Activated CD8-positive, alpha-beta memory T cell treated with anti-CD3 and anti-CD28 coated beads for 36 hours (primary cell): ENCODE measurements around the gene CADM2. TPM values are rescaled to one million over a fixed set of nuclear protein-coding genes. Genes with fewer than 3 reads are reported as not detected.
"Not testable (repeated sequence)": the region's sequence is repeated elsewhere in the genome, so short reads cannot be mapped to it uniquely, and the experiment has no call there.

Experiments used
- CTCF ChIA-PET: fragments of 350-600 bp; sonication (Branson Sonifier 250); formaldehyde crosslinking; loops from one replicate; lab custom pipeline; 2021; ENCODE audit warnings: antibody characterized with exemption; lab: Charles Lee
- POLR2A ChIA-PET: fragments of 350-600 bp; sonication (Branson Sonifier 250); formaldehyde crosslinking; loops from one replicate; lab custom pipeline; 2021; ENCODE audit warnings: antibody characterized with exemption; lab: Charles Lee
- total RNA-seq, 2 experiments: library from RNA; stranded (reverse); gene quantifications; one replicate each; pipeline ENCODE4 v1.2.3, GENCODE V29; 2021

The CADM2 gene
- total RNA-seq, 2 experiments from 2014 or later, result 0.25 to 0.53 TPM

DNA sequence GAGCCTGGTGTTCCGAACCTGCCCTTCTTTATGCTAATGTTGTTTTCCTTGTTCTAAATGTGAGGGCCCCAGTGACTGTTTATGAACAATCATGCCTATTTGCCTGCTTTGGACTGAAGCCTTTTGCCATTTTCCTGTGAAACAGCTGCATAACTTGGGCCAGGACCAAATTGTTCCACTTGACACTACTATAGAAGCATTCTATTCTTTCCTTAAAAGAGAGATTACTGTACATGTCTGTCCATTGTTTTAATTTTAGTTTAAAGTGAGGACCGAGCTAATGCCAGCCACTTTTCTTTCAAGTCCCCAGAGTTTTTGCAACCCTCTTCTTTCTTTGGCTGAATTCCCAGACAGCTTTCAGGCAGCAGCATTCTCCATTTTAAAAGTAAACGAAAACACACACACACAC lies 980.3 kb downstream of the CADM2 start:
- CTCF ChIA-PET, result no interaction called here
- POLR2A ChIA-PET, result no interaction called here

DNA sequence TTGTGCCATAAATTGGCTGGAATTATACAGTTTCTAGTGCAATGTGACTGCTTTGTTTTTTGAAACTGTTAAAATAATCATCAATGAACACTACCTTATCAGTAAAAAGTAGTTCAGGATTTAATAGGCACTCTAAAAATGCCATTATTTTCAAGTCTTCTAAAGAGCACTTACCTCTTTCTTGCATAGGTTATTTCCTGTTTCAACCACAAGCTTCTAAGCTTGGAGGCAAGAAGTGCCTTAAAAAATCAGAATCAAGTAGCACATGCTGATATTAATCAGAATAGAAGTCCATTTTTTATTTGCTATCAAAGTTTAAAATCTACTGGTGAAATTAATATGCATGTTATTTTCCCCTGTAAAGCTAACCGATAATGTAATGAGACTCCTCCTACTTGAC lies 991.6 kb downstream of the CADM2 start:
- CTCF ChIA-PET, result no interaction called here
- POLR2A ChIA-PET, result no interaction called here

DNA sequence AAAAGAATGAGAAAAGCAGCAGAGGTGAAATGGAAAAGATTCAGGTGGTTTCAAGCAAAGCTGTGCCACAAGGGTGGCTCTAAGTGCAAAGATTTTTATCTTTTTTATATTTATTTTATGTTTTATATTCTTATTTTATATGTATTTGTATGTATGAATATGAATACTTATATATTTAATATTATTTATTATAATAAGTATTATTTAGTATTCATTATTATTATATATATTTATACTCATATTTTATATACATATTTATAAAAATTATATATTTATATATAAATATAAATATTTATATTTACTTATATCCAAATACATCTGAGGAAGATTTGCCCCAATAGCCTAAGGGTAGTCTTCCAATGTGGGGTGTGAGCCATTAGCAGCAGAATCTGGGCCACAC lies 1002.0 kb downstream of the CADM2 start:
- ChIA-PET POLR2A (no interaction called here), CTCF (no interaction called here)

- ChIA-PET POLR2A (no interaction called here), CTCF (no interaction called here)
These were observed 1019.0 kb downstream of the CADM2 start for GRCh38 chr3:85977615-85978338.

DNA sequence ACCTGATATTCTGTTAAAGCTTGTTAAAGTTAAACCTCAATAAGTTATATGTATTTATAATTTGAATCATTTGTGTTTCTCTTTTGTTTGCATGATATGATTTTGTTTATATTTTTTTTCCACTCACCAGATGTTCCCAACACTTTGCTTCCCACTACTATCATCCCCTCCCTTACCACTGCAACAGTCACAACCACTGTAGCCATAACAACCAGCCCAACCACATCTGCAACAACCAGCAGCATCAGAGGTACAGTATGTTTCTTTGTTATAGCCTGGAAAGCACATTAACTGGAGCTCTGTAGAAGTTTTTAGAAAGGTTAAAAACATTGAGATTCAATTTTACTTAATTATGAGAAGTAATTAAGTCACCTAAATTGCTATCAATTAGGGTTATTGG lies 1020.2 kb downstream of the CADM2 start:
- POLR2A ChIA-PET, result no interaction called here
- CTCF ChIA-PET, result no interaction called here

DNA sequence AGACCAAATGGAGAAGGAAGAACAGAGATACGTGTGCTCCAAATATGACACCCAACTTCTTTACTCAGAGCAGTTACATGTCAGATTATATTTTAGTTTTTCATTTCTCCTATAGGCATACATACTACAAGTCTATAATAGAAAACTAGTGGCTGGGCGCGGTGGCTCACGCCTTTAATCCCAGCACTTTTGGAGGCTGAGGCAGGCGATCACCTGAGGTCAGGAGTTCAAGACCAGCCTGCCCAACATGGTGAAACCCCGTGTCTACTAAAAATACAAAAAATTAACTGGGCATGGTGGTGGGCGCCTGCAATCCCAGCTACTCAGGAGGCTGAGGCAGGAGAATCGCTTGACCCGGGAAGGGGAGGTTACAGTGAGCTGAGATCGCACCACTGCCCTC lies 1030.8 kb downstream of the CADM2 start:
- POLR2A ChIA-PET, CTCF ChIA-PET: not testable (repeated sequence)

DNA sequence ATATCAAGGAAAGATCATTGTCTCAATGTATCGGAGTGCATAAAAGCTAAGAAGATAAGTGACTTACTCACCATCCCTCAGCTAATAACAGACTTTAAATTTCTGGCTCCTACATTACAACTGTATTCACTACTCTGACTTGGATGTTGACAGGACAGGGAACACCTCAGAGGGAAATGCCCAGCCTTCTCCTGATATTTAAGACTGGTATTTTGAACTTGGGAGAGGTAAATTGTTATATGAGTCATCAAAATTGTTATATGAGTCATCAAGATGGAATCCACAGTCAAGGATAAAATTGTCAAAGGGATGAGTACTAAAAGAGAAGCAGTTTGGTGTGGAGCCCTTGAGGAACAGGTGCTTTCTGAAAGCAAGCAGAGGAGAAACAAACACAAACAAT lies 1070.8 kb downstream of the CADM2 start:
- POLR2A ChIA-PET, result no interaction called here
- CTCF ChIA-PET, result no interaction called here

- ChIA-PET POLR2A (no interaction called here), CTCF (no interaction called here)
These were observed 1079.1 kb downstream of the CADM2 start for GRCh38 chr3:86037916-86038315.

DNA sequence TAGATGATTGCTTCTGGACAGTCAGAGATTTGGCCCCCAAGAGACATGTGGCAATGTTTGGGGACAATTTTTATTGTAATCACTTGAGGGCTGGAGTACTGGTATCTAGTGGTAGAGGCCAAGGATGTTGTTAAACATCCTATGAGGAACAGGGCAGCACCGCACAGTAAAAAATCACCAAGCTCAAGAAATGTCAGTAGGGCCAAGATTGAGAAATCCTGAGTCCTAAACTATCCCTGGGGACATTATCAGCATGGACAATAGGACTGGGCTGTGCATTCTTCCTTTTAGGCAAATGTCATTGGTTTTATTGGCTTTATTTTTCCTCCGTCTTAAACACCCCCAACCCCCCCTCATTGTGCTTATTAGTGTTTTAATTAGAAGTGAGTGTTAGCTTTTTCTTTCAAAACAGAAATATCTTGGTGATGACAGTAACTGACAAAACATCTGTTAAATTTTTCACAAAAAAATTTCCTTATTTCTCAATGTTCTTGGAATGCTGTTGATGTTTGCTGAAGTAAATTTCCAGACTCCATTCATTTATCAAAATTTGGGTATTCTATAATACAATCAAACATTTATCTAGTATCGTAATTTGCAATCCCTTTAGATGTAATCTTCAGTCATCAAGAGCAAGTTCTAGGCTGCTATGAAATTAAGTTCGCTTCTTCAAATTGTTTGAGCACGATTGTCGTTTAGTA lies 1087.8 kb downstream of the CADM2 start:
- ChIA-PET CTCF (no interaction called here), POLR2A (no interaction called here)

- CTCF ChIA-PET, result no interaction called here
These were observed 1088.4 kb downstream of the CADM2 start for GRCh38 chr3:86047161-86047560.

DNA sequence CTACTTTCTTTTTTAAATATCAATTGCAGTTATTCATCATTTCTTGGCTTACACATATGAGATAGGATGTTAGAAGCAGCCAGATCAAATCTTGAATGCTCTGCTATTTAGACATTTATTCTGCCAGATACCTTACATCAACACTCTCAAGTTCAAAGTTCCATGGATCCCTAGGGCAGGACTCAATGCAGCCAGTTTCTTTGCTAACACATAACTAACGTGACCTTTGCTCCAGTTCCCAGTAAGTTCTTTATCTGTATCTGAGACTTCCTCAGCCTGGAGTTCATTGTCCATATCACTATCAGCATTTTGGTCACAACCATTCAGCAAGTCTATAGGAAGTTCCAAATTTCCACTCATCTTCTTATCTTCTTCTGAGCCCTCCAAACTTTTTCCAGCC lies 1092.3 kb downstream of the CADM2 start:
- POLR2A ChIA-PET, result no interaction called here

More at GRCh38 chr3:86047161-86047560, 1088.4 kb downstream of the CADM2 start:
- POLR2A ChIA-PET, result no interaction called here

GRCh38 chr3:86056032-86056431 lies 1097.2 kb downstream of the CADM2 start:
- POLR2A ChIA-PET, result no interaction called here
- CTCF ChIA-PET, result no interaction called here

More for the DNA sequence above, 1092.3 kb downstream of the CADM2 start:
- CTCF ChIA-PET, result no interaction called here

DNA sequence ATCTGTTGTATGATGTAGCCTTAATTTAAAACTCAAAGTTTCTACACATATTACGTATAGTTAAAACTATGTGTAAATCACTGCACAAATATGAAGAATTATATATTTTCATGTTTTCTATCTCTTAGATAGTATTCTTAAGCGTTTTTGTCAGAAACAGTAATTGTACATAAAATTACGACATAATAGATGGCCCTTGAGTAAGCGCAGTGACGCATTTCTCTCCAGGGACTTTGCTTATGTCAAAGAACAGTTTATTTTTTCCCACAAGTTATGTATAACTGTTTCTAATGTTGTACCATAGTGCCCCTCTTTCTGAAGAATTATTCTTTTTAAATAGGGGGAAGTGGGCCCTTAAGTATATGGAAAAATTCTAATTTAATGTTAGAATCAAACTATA lies 1098.2 kb downstream of the CADM2 start:
- POLR2A ChIA-PET, result no interaction called here
- CTCF ChIA-PET, result no interaction called here

GRCh38 chr3:86073799-86074198 lies 1115.0 kb downstream of the CADM2 start:
- POLR2A ChIA-PET, result no interaction called here

DNA sequence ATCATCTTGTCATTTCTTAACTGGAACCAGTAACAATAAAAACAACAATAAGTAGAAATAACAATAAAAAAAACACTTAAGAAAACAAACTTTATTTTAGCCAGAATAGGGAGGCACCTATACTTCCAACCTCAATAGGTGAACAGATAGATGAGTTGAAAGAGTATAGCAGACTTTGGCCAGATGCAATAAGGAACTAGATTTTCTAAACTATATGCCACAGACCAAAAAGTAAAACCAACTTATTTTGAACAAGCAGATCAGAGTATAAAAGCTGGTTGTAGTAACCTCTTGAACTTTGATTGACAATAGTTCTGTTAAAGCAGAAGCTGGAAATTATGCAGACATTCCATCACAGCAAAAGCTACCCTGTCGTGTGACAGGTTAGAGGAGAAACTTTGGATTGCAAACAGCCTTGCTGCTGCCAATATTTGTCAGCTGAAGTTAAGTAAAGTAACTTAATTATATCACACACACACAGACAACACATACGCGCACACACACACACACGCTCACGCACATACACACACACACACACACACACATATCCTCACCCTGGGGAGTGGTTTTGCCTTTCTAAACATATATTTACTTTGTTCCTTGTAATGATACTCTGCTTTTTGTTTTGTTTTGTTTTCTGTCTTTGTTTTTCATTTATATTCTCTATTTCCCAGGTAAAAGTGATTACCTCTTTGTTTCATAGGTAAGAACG lies 1128.5 kb downstream of the CADM2 start:
- CTCF ChIA-PET, result no interaction called here
- POLR2A ChIA-PET, result no interaction called here

More at GRCh38 chr3:86073799-86074198, 1115.0 kb downstream of the CADM2 start:
- CTCF ChIA-PET, result no interaction called here

DNA sequence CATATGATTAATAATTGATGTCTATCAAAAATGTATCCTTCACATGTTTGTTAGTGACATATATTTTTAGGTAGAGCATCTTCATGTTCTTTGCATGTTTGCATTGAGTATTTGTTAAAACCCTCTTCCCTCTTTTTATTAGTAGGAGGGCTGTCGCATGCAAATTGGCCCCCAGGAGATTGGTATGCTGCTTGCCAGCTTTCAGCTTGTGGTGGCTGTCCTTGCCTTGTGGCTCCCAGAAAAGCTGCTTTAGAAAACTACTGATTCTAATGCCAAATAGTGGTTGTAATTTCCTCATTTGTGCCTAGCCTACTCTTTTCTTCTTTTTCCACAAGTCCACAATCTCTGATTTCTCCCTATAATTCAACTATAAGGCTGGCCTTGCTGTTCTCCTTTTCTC lies 1145.4 kb downstream of the CADM2 start:
- ChIA-PET CTCF (no interaction called here), POLR2A (no interaction called here)

- CTCF ChIA-PET, result no interaction called here
These were observed 1150.6 kb downstream of the CADM2 start for GRCh38 chr3:86109434-86109833.

More at GRCh38 chr3:86109434-86109833, 1150.6 kb downstream of the CADM2 start:
- POLR2A ChIA-PET, result no interaction called here
